Left lung (tissue), 10 donors: ENCODE results near the gene DNHD1. TPM values are rescaled to one million over a fixed set of nuclear protein-coding genes. Genes with fewer than 3 reads are reported as not detected.

ENCODE experiments used
- ATAC-seq: fragments of 200-7000 bp; cut with Tn5 transposase; one replicate; pipeline ENCODE4 v1.9.1; 2020; ENCODE audit warnings: moderate library complexity
- DNase-seq, 4 donors: peaks; one replicate each; pipeline ENCODE4 v3.0.0-alpha.2; 2013 to 2020
- H3K27ac ChIP-seq, 2 donors: fragments of 200-600 bp; sonication (generic) in 1 of 2; one replicate each; pipeline versions ENCODE4 v1.5.0 to v1.8.0; 2020 to 2021
- H3K27me3 ChIP-seq, 2 donors: fragments of 200-600 bp; sonication (generic) in 1 of 2; one replicate each; pipeline versions ENCODE4 v1.5.0 to v1.8.0; 2020 to 2021
- H3K36me3 ChIP-seq, 2 donors: fragments of 200-600 bp; sonication (generic) in 1 of 2; one replicate each; pipeline versions ENCODE4 v1.5.0 to v1.8.0; 2020 to 2021
- H3K4me1 ChIP-seq, 2 donors: fragments of 200-600 bp; one replicate each; pipeline ENCODE4 v1.8.0; 2021
- H3K4me3 ChIP-seq, 2 donors: fragments of 200-600 bp; sonication (generic) in 1 of 2; one replicate each; pipeline versions ENCODE4 v1.5.0 to v1.8.0; 2020 to 2021; ENCODE audit warnings: mild to moderate bottlenecking in 1 of 2
- H3K9me3 ChIP-seq, 2 donors: fragments of 200-600 bp; sonication (generic) in 1 of 2; one replicate each; pipeline versions ENCODE4 v1.5.0 to v1.8.0; 2020 to 2021
- intact Hi-C, 2 donors: fragments of 100-400 bp; cut with DNase I; formaldehyde crosslinking; loops; one replicate each; pipeline versions ENCODE4 v1.11.2 to v1.14.2; 2022
- polyA plus RNA-seq, 6 donors: library from polyadenylated mRNA; unstranded; fragments of 120-200 nt; gene quantifications; one replicate each; pipeline ENCODE4 v1.2.1, GENCODE V29; 2013; ENCODE audit not compliant: insufficient read length in 6 of 6
- total RNA-seq, 2 donors: library from RNA; stranded (reverse); fragmentation: NEBNext Ultra II Directional; extraction: Animal tissue kit (Norgen Biotek cat#: 25700); gene quantifications; one replicate each; pipeline ENCODE4 v1.2.1, GENCODE V29; 2021
- TF ChIP-seq, protein P1 (sequence below), 2 donors: fragments of 200-600 bp; sonication (generic) in 1 of 2; IDR thresholded peaks; one replicate each; pipeline versions ENCODE4 v1.5.0 to v1.8.0; 2021; ENCODE audit warnings: antibody characterized with exemption in 2 of 2
- donor health status: DM: no; HTN: yes; CAD: no.
- donor health status: DM: no; HTN: no; CAD: no.

The DNHD1 gene
- total and polyA plus RNA-seq, 8 donors = 7.1 to 18.6 (median 15.5) TPM

DNA sequence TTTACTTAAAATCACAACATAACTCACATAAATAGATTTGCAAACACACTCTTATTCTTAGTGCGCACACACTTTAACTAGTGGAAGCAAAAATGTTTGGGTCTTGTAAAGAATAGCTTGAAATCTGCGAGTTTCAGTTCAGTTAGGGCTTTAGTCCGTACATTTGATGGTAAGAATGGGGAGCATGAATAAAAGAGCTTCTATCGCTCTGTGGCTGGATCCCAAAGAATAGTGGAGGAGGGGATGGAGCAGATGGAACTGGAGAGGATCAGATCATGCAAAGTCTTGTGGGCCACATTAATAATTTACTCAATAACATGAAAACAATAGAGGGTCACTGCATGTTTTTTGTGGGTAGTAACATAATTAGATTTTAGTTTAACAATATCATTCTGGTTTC is 44.3 kb downstream of the DNHD1 start:
- TF ChIP-seq, protein P1, sequence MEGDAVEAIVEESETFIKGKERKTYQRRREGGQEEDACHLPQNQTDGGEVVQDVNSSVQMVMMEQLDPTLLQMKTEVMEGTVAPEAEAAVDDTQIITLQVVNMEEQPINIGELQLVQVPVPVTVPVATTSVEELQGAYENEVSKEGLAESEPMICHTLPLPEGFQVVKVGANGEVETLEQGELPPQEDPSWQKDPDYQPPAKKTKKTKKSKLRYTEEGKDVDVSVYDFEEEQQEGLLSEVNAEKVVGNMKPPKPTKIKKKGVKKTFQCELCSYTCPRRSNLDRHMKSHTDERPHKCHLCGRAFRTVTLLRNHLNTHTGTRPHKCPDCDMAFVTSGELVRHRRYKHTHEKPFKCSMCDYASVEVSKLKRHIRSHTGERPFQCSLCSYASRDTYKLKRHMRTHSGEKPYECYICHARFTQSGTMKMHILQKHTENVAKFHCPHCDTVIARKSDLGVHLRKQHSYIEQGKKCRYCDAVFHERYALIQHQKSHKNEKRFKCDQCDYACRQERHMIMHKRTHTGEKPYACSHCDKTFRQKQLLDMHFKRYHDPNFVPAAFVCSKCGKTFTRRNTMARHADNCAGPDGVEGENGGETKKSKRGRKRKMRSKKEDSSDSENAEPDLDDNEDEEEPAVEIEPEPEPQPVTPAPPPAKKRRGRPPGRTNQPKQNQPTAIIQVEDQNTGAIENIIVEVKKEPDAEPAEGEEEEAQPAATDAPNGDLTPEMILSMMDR (IDR thresholded peaks at IDR 0.05) = no peak
- H3K4me3 ChIP-seq = no peak overlapping the region
- DNase-seq (no peak), ATAC-seq (no peak)
- H3K4me1 ChIP-seq = no peaks in the 10 kb centered on the region
- no peaks in the 10 kb centered on the region for H3K9me3 ChIP-seq
- H3K36me3 ChIP-seq = peaks cover 0 to 20% of the 10 kb centered on the region in 2 donors
- intact Hi-C loops = no loop called here
- H3K27ac ChIP-seq = no peak overlapping the region
- no peaks in the 10 kb centered on the region for H3K27me3 ChIP-seq

DNA sequence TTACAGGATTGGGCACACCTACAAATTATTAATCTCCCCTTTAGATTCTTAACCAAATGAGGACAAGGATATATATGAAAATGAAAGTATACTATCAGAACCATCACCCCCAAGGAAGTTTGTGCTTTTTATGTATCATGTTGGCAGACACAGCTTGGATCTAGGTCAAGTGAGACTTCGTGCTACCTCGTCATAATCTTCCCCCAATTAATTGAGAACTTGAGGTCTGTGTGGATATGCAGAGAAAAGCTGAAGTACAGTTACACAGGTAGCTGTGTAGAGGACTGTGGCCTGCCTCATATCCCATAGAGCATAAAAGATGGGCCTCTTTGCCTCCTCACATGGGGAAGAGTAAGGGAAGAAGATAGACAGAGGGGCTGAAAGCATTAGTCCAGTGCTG is 45.6 kb downstream of the DNHD1 start:
- intact Hi-C loops = no loop called here
- peaks cover 0 to 34% of the 10 kb centered on the region in 2 donors for H3K36me3 ChIP-seq
- no peak overlapping the region for H3K4me3 ChIP-seq
- TF ChIP-seq, protein P1 (IDR thresholded peaks at IDR 0.05) = no peak
- ATAC-seq = no peak
- no peak overlapping the region for H3K27ac ChIP-seq
- no peaks in the 10 kb centered on the region for H3K4me1 ChIP-seq
- no peaks in the 10 kb centered on the region for H3K27me3 ChIP-seq
- H3K9me3 ChIP-seq = no peaks in the 10 kb centered on the region
- no peak for DNase-seq

GRCh38 chr11:6544921-6545850 is 48.1 kb downstream of the DNHD1 start:
- intact Hi-C loops = no loop called here

DNA sequence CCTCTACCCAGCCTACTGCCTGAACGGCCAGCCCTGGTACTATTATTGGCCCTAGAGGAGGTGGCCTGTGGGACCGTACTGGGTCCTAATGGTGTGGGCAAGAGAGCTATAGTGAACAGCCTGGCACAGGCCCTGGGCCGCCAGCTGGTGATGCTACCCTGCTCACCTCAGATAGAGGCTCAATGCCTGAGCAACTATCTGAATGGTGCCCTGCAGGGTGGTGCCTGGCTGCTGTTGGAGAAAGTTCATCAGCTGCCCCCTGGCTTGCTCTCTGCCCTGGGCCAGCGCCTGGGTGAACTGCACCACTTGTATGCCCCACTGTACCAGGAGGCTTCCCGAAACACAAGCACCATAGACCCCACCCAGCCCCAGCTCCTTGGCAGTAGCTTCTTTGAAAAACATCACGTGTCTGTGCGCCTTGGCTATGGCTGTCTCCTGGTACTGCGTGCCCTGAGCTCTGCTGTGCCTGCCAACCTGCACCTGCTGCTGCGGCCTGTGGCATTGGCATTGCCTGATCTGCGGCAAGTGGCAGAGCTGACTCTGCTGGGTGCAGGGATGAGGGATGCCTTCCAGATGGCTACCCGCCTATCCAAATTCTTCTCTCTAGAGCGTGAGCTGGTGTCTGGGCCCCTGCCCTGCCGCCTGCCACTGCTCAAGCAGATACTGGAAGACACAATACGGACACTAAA is 49.0 kb downstream of the DNHD1 start:
- TF ChIP-seq, protein P1 (IDR thresholded peaks at IDR 0.05) = no peak
- peaks cover 0 to 35% of the 10 kb centered on the region in 2 donors for H3K36me3 ChIP-seq
- no peaks in the 10 kb centered on the region for H3K4me1 ChIP-seq
- H3K9me3 ChIP-seq = no peaks in the 10 kb centered on the region
- no peak overlapping the region for H3K27ac ChIP-seq
- H3K4me3 ChIP-seq = no peak overlapping the region
- H3K27me3 ChIP-seq = no peaks in the 10 kb centered on the region
- ATAC-seq (no peak), DNase-seq (no peak)
- intact Hi-C loops = no loop called here

More at GRCh38 chr11:6544921-6545850, 48.1 kb downstream of the DNHD1 start:
- ATAC-seq (no peak), DNase-seq (no peak)
- Histone ChIP-seq H3K27me3 (no peaks in the 10 kb centered on the region), H3K27ac (no peak overlapping the region), H3K9me3 (no peaks in the 10 kb centered on the region), H3K36me3 (peaks cover 0 to 35% of the 10 kb centered on the region in 2 donors), H3K4me1 (no peaks in the 10 kb centered on the region), H3K4me3 (no peak overlapping the region)
- TF ChIP-seq, protein P1 (IDR thresholded peaks at IDR 0.05) = no peak

DNA sequence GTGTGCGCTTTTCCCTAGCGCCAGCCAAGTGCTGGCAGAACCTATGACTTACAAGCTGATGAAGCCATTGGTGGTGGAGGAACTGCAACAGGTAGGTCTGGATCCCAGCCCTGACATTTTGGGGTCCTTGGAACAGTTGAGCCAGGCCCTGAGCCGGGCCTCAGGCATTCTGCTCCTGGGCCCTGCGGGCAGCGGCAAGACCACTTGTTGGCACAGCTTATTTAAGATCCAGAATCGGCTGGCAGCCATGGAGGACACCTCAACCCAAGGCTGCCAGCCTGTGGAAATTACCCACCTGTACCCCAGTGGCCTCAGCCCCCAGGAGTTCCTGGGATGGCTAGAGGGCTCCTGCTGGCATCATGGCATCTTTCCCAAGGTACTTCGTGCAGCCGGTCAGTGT is 49.7 kb downstream of the DNHD1 start:
- intact Hi-C loops = no loop called here
- no peak overlapping the region for H3K4me3 ChIP-seq
- peaks cover 0 to 35% of the 10 kb centered on the region in 2 donors for H3K36me3 ChIP-seq
- TF ChIP-seq, protein P1 (IDR thresholded peaks at IDR 0.05) = no peak
- no peak overlapping the region for H3K27ac ChIP-seq
- ATAC-seq = no peak
- DNase-seq = no peak
- H3K27me3 ChIP-seq = no peaks in the 10 kb centered on the region
- no peaks in the 10 kb centered on the region for H3K4me1 ChIP-seq
- no peaks in the 10 kb centered on the region for H3K9me3 ChIP-seq
